ENCODE data around the gene PPP3CA.

The PPP3CA gene

GRCh38 chr4:101050837-101051205, 296.5 kb downstream of the PPP3CA start:
- no peak for DNase-seq (ENCODE audit: low read depth in 2 of 2)

GRCh38 chr4:101050088-101050836, 297.1 kb downstream of the PPP3CA start:
- no peak for DNase-seq (ENCODE audit: low read depth in 2 of 2)

GRCh38 chr4:101049549-101050001, 297.8 kb downstream of the PPP3CA start:
- no peak for DNase-seq (ENCODE audit: low read depth in 2 of 2)

GRCh38 chr4:101044766-101045165, 302.6 kb downstream of the PPP3CA start:
- no peak for DNase-seq (ENCODE audit: low read depth in 2 of 2)

- DNase-seq (ENCODE audit: low read depth in 2 of 2): no peak
Observed at GRCh38 chr4:101042847-101043246, 304.5 kb downstream of the PPP3CA start.

GRCh38 chr4:101040776-101041175, 306.6 kb downstream of the PPP3CA start:
- no peak for DNase-seq (ENCODE audit: low read depth in 2 of 2)

GRCh38 chr4:101039367-101039766, 308.0 kb downstream of the PPP3CA start:
- DNase-seq (ENCODE audit: low read depth in 2 of 2): no peak

GRCh38 chr4:101037938-101038413, 309.4 kb downstream of the PPP3CA start:
- DNase-seq (ENCODE audit: low read depth in 2 of 2): no peak

- DNase-seq (ENCODE audit: low read depth in 2 of 2): no peak
Observed at GRCh38 chr4:101037249-101037648, 310.1 kb downstream of the PPP3CA start.

GRCh38 chr4:101035487-101035886, 311.8 kb downstream of the PPP3CA start:
- no peak for DNase-seq (ENCODE audit: low read depth in 2 of 2)

- no peak for DNase-seq (ENCODE audit: low read depth in 2 of 2)
Observed at GRCh38 chr4:101033986-101034385, 313.3 kb downstream of the PPP3CA start.

- DNase-seq (ENCODE audit: low read depth in 2 of 2): no peak
Observed at GRCh38 chr4:101032541-101032940, 314.8 kb downstream of the PPP3CA start.

GRCh38 chr4:101031971-101032370, 315.4 kb downstream of the PPP3CA start:
- no peak for DNase-seq (ENCODE audit: low read depth in 2 of 2)

- DNase-seq (ENCODE audit: low read depth in 2 of 2): no peak
Observed at GRCh38 chr4:101028886-101029285, 318.4 kb downstream of the PPP3CA start.

- DNase-seq (ENCODE audit: low read depth in 2 of 2): no peak
Observed at GRCh38 chr4:101027721-101028120, 319.6 kb downstream of the PPP3CA start.

- DNase-seq (ENCODE audit: low read depth in 2 of 2): no peak
Observed at GRCh38 chr4:101025755-101026154, 321.6 kb downstream of the PPP3CA start.

GRCh38 chr4:101022151-101023024, 324.9 kb downstream of the PPP3CA start:
- no peak for DNase-seq (ENCODE audit: low read depth in 2 of 2)

- DNase-seq (ENCODE audit: low read depth in 2 of 2): no peak
Observed at GRCh38 chr4:101020956-101021355, 326.4 kb downstream of the PPP3CA start.

- no peak for DNase-seq (ENCODE audit: low read depth in 2 of 2)
Observed at GRCh38 chr4:101019941-101020401, 327.4 kb downstream of the PPP3CA start.

- no peak for DNase-seq (ENCODE audit: low read depth in 2 of 2)
Observed at GRCh38 chr4:101019313-101019712, 328.0 kb downstream of the PPP3CA start.

GRCh38 chr4:101018836-101019235, 328.5 kb downstream of the PPP3CA start:
- DNase-seq (ENCODE audit: low read depth in 2 of 2): no peak

GRCh38 chr4:101014417-101014816, 332.9 kb downstream of the PPP3CA start:
- no peak for DNase-seq (ENCODE audit: low read depth in 2 of 2)

- no peak for DNase-seq (ENCODE audit: low read depth in 2 of 2)
Observed at GRCh38 chr4:101010987-101011386, 336.3 kb downstream of the PPP3CA start.
